Amniotic stem cell (primary cell): ENCODE data around the gene UST.
A peak's percentile ranks its signal among the peaks of the same experiment; 100 is the strongest.

Source experiments
- DNase-seq: peaks from one replicate; lab custom pipeline; 2025; lab: John Stamatoyannopoulos, UW

Gene UST

GRCh38 chr6:149060985-149061760, 314.3 kb downstream of the UST start:
- DNase-seq: no peak

GRCh38 chr6:149061930-149062329, 315.1 kb downstream of the UST start:
- DNase-seq: no peak

- DNase-seq: no peak
Measured at GRCh38 chr6:149062653-149063348, 316.0 kb downstream of the UST start.

GRCh38 chr6:149063468-149063867, 316.6 kb downstream of the UST start:
- no peak for DNase-seq

- no peak for DNase-seq
Measured at GRCh38 chr6:149064001-149064659, 317.3 kb downstream of the UST start.

- DNase-seq: no peak
Measured at GRCh38 chr6:149064660-149065015, 317.8 kb downstream of the UST start.

GRCh38 chr6:149065121-149065520, 318.3 kb downstream of the UST start:
- DNase-seq: no peak

- DNase-seq: no peak
Measured at GRCh38 chr6:149065658-149066556, 319.1 kb downstream of the UST start.

GRCh38 chr6:149071997-149072396, 325.2 kb downstream of the UST start:
- DNase-seq: no peak

- DNase-seq: no peak
Measured at GRCh38 chr6:149074832-149075258, 328.0 kb downstream of the UST start.

- no peak for DNase-seq
Measured at GRCh38 chr6:149075616-149076354, 329.0 kb downstream of the UST start.

GRCh38 chr6:149076355-149076734, 329.5 kb downstream of the UST start:
- DNase-seq: no peak

- no peak for DNase-seq
Measured at GRCh38 chr6:149077208-149077607, 330.4 kb downstream of the UST start.

- DNase-seq: no peak
Measured at GRCh38 chr6:149078211-149078782, 331.5 kb downstream of the UST start.

- no peak for DNase-seq
Measured at GRCh38 chr6:149079456-149079855, 332.6 kb downstream of the UST start.

GRCh38 chr6:149079911-149080491, 333.2 kb downstream of the UST start:
- DNase-seq: no peak

- no peak for DNase-seq
Measured at GRCh38 chr6:149080511-149080910, 333.7 kb downstream of the UST start.

GRCh38 chr6:149081281-149081680, 334.5 kb downstream of the UST start:
- no peak for DNase-seq

- DNase-seq: peak; percentile 30
Measured at GRCh38 chr6:149082320-149082719, 335.5 kb downstream of the UST start.

- no peak for DNase-seq
Measured at GRCh38 chr6:149084026-149084425, 337.2 kb downstream of the UST start.
